ENCODE data around the gene CACNA2D3.

GRCh38 chr3:54792584-54792983 is 670.2 kb downstream of the CACNA2D3 start:
- TF ChIP-seq, protein P1, sequence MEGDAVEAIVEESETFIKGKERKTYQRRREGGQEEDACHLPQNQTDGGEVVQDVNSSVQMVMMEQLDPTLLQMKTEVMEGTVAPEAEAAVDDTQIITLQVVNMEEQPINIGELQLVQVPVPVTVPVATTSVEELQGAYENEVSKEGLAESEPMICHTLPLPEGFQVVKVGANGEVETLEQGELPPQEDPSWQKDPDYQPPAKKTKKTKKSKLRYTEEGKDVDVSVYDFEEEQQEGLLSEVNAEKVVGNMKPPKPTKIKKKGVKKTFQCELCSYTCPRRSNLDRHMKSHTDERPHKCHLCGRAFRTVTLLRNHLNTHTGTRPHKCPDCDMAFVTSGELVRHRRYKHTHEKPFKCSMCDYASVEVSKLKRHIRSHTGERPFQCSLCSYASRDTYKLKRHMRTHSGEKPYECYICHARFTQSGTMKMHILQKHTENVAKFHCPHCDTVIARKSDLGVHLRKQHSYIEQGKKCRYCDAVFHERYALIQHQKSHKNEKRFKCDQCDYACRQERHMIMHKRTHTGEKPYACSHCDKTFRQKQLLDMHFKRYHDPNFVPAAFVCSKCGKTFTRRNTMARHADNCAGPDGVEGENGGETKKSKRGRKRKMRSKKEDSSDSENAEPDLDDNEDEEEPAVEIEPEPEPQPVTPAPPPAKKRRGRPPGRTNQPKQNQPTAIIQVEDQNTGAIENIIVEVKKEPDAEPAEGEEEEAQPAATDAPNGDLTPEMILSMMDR (IDR thresholded peaks at IDR 0.05): no peak
- no peak for TF ChIP-seq ZFX (IDR thresholded peaks at IDR 0.05; ENCODE audit: borderline replicate concordance)
